Nephron progenitor cell (in vitro differentiated cells): ENCODE results near the gene COL26A1.

Source experiments
- DNase-seq: peaks from one replicate; pipeline ENCODE4 v3.0.0; 2021
- H3K27ac Mint-ChIP-seq: 2 replicates; pipeline ENCODE4 v1.8.0; 2021; ENCODE audit warnings: mild to moderate bottlenecking, moderate library complexity, mixed read lengths
- H3K27me3 Mint-ChIP-seq: 2 replicates; pipeline ENCODE4 v1.8.0; 2021; ENCODE audit warnings: mild to moderate bottlenecking, low read depth, mixed read lengths; ENCODE audit not compliant: poor library complexity
- H3K36me3 Mint-ChIP-seq: 2 replicates; pipeline ENCODE4 v1.8.0; 2021; ENCODE audit warnings: low read depth, mixed read lengths
- H3K4me1 Mint-ChIP-seq: 2 replicates; pipeline ENCODE4 v1.8.0; 2021; ENCODE audit warnings: mixed read lengths
- H3K4me3 Mint-ChIP-seq: 2 replicates; pipeline ENCODE4 v1.8.0; 2021; ENCODE audit warnings: mild to moderate bottlenecking, moderate library complexity, mixed read lengths
- H3K9me3 Mint-ChIP-seq: 2 replicates; pipeline ENCODE4 v1.8.0; 2021; ENCODE audit warnings: mild to moderate bottlenecking, moderate library complexity, mixed read lengths
- TF ChIP-seq, protein P1 (sequence below): fragments of 200-600 bp; sonication (generic); IDR thresholded peaks from 2 replicates; pipeline ENCODE4 v1.5.0; 2021; ENCODE audit warnings: antibody characterized with exemption

COL26A1 gene

GRCh38 chr7:101589052-101589451 is 226.4 kb downstream of the COL26A1 start:
- TF ChIP-seq, protein P1, sequence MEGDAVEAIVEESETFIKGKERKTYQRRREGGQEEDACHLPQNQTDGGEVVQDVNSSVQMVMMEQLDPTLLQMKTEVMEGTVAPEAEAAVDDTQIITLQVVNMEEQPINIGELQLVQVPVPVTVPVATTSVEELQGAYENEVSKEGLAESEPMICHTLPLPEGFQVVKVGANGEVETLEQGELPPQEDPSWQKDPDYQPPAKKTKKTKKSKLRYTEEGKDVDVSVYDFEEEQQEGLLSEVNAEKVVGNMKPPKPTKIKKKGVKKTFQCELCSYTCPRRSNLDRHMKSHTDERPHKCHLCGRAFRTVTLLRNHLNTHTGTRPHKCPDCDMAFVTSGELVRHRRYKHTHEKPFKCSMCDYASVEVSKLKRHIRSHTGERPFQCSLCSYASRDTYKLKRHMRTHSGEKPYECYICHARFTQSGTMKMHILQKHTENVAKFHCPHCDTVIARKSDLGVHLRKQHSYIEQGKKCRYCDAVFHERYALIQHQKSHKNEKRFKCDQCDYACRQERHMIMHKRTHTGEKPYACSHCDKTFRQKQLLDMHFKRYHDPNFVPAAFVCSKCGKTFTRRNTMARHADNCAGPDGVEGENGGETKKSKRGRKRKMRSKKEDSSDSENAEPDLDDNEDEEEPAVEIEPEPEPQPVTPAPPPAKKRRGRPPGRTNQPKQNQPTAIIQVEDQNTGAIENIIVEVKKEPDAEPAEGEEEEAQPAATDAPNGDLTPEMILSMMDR: no peak

DNA sequence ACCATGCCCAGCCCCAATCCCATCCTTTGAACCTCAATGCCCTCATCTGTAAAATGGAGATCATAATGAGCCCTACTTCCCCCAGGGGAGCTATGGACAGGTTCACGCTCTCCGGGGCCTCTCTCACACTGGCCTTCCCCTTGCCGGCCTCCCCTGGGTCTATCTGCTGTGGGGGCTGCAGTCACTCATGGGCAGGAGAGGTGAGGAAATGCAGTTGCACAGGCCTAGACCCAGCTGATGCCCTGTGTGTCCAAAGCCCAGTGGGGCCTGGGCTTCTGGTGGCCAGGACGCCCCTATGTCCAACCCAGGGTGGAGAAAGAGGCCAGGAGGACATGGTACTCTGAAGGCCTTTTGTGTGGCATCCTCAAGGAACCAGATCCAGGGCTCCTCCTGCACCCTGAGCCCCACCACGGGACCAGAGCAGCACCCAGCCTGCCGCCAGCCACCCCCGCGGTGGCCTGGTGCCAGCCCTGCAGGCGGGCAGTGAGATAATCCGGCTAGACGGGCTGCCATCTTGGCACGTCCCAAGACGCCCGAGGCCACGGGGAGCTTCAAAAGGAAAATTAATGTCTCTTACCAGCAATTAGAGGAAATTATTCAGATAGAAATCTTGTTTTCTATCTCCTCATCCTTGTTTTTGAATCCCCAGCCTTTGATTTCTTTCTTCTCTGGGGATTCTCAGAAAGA is 227.4 kb downstream of the COL26A1 start:
- H3K4me3 Mint-ChIP-seq: no peak overlapping the region
- TF ChIP-seq, protein P1: no peak
- H3K36me3 Mint-ChIP-seq: no peaks in the 10 kb centered on the region
- peaks cover 38% of the 10 kb centered on the region for H3K4me1 Mint-ChIP-seq
- no peak for DNase-seq
- no peaks in the 10 kb centered on the region for H3K9me3 Mint-ChIP-seq
- no peak overlapping the region for H3K27ac Mint-ChIP-seq
- peaks cover 19% of the 10 kb centered on the region for H3K27me3 Mint-ChIP-seq

More at GRCh38 chr7:101589052-101589451, 226.4 kb downstream of the COL26A1 start:
- Mint-ChIP-seq H3K4me1 (peaks cover 42% of the 10 kb centered on the region), H3K27ac (no peak overlapping the region), H3K9me3 (no peaks in the 10 kb centered on the region), H3K27me3 (peaks cover 17% of the 10 kb centered on the region), H3K36me3 (no peaks in the 10 kb centered on the region), H3K4me3 (no peak overlapping the region)
- DNase-seq: no peak

- H3K4me1 Mint-ChIP-seq: peaks cover 37% of the 10 kb centered on the region
- peaks cover 19% of the 10 kb centered on the region for H3K27me3 Mint-ChIP-seq
- no peaks in the 10 kb centered on the region for H3K36me3 Mint-ChIP-seq
- TF ChIP-seq, protein P1: no peak
- H3K9me3 Mint-ChIP-seq: no peaks in the 10 kb centered on the region
- H3K4me3 Mint-ChIP-seq: no peak overlapping the region
- no peak for DNase-seq
- no peak overlapping the region for H3K27ac Mint-ChIP-seq
Observed at GRCh38 chr7:101590663-101591435, 228.2 kb downstream of the COL26A1 start.

DNA sequence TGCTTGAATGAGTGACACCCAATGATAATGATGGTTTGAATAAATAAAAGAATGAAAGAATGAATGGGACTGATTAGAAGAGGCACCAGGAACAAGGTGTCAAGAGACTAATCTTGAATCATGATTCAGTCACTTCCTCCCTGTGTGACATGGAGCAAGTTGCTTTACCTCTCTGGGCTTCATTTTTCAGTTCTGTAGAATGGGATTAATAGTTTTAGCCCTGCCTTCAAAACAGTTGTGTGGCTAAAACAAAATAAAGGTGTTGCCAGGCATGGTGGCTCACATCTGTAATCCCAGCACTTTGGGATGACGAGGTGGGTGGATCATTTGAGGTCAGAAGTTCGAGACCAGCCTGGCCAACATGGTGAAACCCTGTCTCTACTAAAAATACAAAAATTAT is 228.8 kb downstream of the COL26A1 start:
- DNase-seq: no peak
- TF ChIP-seq, protein P1: no peak
- peaks cover 19% of the 10 kb centered on the region for H3K27me3 Mint-ChIP-seq
- no peak overlapping the region for H3K27ac Mint-ChIP-seq
- no peaks in the 10 kb centered on the region for H3K36me3 Mint-ChIP-seq
- H3K9me3 Mint-ChIP-seq: no peaks in the 10 kb centered on the region
- no peak overlapping the region for H3K4me3 Mint-ChIP-seq
- H3K4me1 Mint-ChIP-seq: peaks cover 31% of the 10 kb centered on the region

GRCh38 chr7:101593556-101593955 is 230.9 kb downstream of the COL26A1 start:
- Mint-ChIP-seq H3K4me1 (peaks cover 21% of the 10 kb centered on the region), H3K9me3 (no peaks in the 10 kb centered on the region), H3K27ac (no peak overlapping the region), H3K27me3 (peaks cover 19% of the 10 kb centered on the region), H3K36me3 (no peaks in the 10 kb centered on the region), H3K4me3 (no peak overlapping the region)
- no peak for DNase-seq
- TF ChIP-seq, protein P1: no peak
